Measurements from ENCODE around the gene ZSCAN22. TPM values are rescaled to one million over a fixed set of nuclear protein-coding genes. Genes with fewer than 3 reads are reported as not detected.

Gene ZSCAN22
- total RNA-seq, 4 donors from 2014 or later, result 2.2 to 3.2 (median 2.9) TPM

DNA sequence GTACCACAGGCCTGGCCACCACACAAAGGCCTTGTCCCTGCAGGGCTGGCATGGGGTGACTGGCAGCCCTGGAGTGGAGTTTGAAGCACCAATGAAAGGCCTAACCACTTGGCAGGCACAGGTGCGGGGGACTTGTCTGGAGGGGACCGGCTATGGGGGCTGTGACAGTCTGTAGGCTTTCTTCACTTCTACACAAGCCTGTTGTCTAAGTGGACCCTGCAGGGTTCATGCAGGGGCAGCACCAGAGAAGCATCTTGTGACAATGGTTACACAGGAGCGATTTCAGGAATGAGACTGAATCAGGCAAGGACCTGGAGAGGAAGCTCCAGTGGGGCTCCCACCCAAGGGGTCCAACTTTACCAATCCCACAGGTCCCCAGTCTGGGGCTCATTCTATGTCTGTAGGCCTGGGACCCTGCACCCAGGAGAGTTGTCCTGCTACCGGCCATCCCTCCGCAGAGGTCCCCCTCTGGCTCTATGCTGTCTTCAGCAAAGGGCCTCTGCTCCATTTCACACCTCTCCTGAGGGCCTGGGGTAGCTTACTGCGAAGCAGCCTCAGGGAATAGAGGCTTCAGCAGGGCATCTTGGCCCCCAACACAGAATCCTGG, 56.3 kb downstream of the ZSCAN22 start:
- peaks cover 0 to 3% (median 0%) of the 10 kb centered on the region in 3 donors for H3K36me3 ChIP-seq
- TF ChIP-seq, protein P1, sequence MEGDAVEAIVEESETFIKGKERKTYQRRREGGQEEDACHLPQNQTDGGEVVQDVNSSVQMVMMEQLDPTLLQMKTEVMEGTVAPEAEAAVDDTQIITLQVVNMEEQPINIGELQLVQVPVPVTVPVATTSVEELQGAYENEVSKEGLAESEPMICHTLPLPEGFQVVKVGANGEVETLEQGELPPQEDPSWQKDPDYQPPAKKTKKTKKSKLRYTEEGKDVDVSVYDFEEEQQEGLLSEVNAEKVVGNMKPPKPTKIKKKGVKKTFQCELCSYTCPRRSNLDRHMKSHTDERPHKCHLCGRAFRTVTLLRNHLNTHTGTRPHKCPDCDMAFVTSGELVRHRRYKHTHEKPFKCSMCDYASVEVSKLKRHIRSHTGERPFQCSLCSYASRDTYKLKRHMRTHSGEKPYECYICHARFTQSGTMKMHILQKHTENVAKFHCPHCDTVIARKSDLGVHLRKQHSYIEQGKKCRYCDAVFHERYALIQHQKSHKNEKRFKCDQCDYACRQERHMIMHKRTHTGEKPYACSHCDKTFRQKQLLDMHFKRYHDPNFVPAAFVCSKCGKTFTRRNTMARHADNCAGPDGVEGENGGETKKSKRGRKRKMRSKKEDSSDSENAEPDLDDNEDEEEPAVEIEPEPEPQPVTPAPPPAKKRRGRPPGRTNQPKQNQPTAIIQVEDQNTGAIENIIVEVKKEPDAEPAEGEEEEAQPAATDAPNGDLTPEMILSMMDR (IDR thresholded peaks at IDR 0.05), result no peak
- TF ChIP-seq POLR2A (IDR thresholded peaks at IDR 0.05), result no peak
- peaks cover 38 to 58% (median 39%) of the 10 kb centered on the region in 3 donors for H3K4me1 ChIP-seq
- no peaks in the 10 kb centered on the region for H3K27me3 ChIP-seq
- intact Hi-C loops (cut with DNase I), result no loop called here
- no peaks in the 10 kb centered on the region for H3K9me3 ChIP-seq
- DNase-seq, result no peak
- H3K4me3 ChIP-seq, result no peak overlapping the region
- 100% methylated on average over 1 of the region's 6 CpGs; no CpG with 5 or more reads in 1 of the 2 donors for WGBS, 2 donors
- H3K27ac ChIP-seq, result no peak overlapping the region

DNA sequence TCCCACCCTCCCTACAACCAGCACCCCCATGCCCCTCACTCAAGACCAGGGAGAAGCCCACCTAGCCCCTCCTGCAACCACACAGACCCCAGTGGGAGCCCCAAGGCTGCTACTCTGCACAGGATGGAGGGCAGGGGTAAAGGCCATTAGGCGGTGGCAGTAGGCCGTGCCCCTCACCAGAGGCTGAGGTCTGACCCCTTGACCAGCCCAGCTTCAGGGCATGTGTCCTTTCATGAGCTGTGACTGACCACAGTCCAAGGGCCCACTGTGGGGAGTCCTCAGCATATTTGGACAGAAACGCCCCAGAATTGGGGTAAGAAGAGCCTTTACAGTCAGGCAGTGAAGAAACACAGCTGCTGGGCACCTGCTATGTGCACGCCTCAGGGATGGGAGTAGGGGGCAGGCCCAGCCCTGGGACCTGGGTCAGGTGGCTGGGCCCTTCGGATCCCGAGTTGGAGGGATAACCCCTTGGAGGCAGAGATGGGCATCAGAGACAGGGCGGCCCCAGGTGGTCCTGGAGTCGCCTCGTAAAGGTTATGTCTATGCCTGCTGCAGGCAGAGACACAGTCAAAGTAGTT, 58.6 kb downstream of the ZSCAN22 start:
- Histone ChIP-seq H3K9me3 (no peaks in the 10 kb centered on the region), H3K4me1 (peaks cover 36 to 66% (median 39%) of the 10 kb centered on the region in 3 donors), H3K36me3 (peaks cover 0 to 26% (median 5%) of the 10 kb centered on the region in 3 donors)

DNA sequence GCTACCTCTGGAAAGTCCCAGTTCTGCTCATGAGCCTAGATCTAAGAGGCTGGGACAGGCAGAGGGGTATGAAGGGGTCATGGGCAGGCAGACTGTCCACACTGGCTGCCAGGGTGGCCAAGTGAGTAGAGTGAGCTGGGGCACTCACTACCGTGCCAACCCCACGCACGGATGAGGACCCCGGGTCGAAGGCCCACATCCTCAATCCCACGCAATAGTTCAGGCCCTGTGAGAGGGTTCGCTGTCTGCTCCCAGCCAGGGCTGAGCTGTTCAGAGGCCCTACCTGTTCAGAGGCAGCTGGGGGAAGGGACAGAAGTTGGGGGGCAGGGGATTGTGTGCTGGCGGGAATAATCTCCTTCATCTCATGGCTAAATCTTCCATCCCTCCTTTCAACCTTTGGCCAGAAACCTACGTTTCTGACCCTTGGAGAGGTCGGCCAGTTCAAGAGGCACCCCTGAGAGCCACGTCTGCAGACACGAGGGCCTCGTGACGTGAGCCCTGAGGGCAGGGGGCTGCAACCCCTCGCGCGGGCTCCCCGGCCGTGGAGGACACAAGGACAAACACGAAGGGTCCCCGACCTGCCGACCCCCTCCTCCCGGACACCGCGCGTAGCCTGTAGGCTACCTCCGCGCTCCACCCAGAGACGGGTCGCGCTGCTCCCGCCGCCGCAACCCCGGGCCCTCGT, 59.2 kb downstream of the ZSCAN22 start:
- DNase-seq, result no peak
- intact Hi-C loops (cut with DNase I), result no loop called here

More for the DNA sequence above, 58.6 kb downstream of the ZSCAN22 start:
- 71% methylated on average over 6 of the region's 9 CpGs; no CpG with 5 or more reads in 1 of the 2 donors for WGBS, 2 donors
- Histone ChIP-seq H3K27me3 (no peaks in the 10 kb centered on the region), H3K27ac (peak overlapping the region; percentile 97 to 99 (median 98)), H3K4me3 (peak overlapping the region in 3 of 4 donors; percentile 77 to 93 (median 82))
- no peak for DNase-seq
- intact Hi-C loops (cut with DNase I), result no loop called here
- TF ChIP-seq POLR2A (IDR thresholded peaks at IDR 0.05), result no peak
- TF ChIP-seq, protein P1 (IDR thresholded peaks at IDR 0.05), result no peak

DNA sequence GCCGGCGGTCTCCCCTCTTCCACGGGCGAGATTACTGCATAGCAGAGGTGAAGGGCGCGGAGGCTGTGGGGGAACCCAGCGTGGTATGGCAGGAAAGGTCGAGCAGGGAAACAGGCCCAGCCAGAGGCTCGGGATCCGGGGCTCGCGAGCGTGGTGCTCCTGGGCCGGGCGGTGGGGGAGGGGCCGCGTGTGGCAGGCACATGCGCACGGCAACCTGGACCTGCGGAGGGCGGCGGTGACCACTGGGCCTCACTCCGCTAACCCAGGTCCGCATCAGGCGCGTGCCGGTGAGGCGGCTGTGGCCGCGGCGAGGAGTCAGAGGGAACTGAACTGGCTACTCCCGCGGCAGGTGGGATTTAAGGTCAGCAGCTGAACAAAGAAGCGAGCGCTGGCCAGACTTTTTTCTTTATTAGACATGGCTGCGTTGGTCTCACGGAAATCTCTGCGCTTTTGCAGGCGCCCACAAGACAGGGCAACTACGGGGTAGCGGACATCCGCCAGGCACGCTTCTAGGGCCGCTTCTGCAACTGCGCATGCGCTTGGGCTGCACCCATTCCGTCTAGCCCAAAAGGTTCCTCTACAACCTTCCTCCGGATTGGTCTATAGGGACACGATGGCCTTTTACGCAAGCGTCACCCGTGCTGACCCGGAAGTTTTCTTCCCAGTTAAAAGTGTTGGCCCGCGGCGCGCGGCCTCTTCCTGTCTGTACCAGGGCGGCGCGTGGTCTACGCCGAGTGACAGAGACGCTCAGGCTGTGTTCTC, 60.0 kb downstream of the ZSCAN22 start, which contains the start of gene RPS5:
Gene RPS5 (plus strand): TSS at position 694 of the 762 bp plus-strand sequence. CDS start 869 bp downstream, outside the sequence.
- TF ChIP-seq, protein P1 (IDR thresholded peaks at IDR 0.05), result peak in 1 of 6 experiments; percentile 11
- peak in 3 of 4 donors; percentile 7 to 82 (median 70) for TF ChIP-seq POLR2A (IDR thresholded peaks at IDR 0.05)
- intact Hi-C loops (cut with DNase I), result no loop called here
- Histone ChIP-seq H3K27me3 (no peaks in the 10 kb centered on the region), H3K4me3 (peak within 1 kb of the TSS; percentile 61 to 93 (median 80)), H3K4me1 (peaks cover 31 to 68% (median 36%) of the 10 kb centered on the region in 3 donors), H3K27ac (peak within 1 kb of the TSS; percentile 97 to 99 (median 98)), H3K36me3 (peaks cover 0 to 40% (median 7%) of the 10 kb centered on the region in 3 donors), H3K9me3 (no peaks in the 10 kb centered on the region)
- 0 to 1% methylated on average over 13 to 32 of the region's 64 CpGs for WGBS, 2 donors
- DNase-seq, result peak; percentile 92

More for the DNA sequence above, 59.2 kb downstream of the ZSCAN22 start:
- TF ChIP-seq, protein P1 (IDR thresholded peaks at IDR 0.05), result no peak
- no peak for TF ChIP-seq POLR2A (IDR thresholded peaks at IDR 0.05)
- Histone ChIP-seq H3K36me3 (peaks cover 0 to 32% (median 5%) of the 10 kb centered on the region in 3 donors), H3K9me3 (no peaks in the 10 kb centered on the region), H3K27me3 (no peaks in the 10 kb centered on the region), H3K27ac (peak overlapping the region; percentile 97 to 99 (median 98)), H3K4me3 (peak overlapping the region; percentile 61 to 93 (median 80)), H3K4me1 (peaks cover 35 to 72% (median 39%) of the 10 kb centered on the region in 3 donors)
- WGBS, 2 donors, result 33% methylated on average over 8 of the region's 36 CpGs; no CpG with 5 or more reads in 1 of the 2 donors

Measured in esophagus squamous epithelium (tissue), 5 donors.